PC-3 (cell line): ENCODE measurements around the gene LARP6. TPM values are rescaled to one million over a fixed set of nuclear protein-coding genes. Genes with fewer than 3 reads are reported as not detected.
A peak's percentile ranks its signal among the peaks of the same experiment; 100 is the strongest.

ENCODE experiments used
- ATAC-seq: fragments of 200-7000 bp; cut with Tn5 transposase; 2 replicates; pipeline ENCODE4 v1.9.1; 2020; ENCODE audit warnings: mild to moderate bottlenecking, moderate library complexity
- BruUV-seq: library from RNA; stranded (reverse); fragments of 400-500 nt; replicated peaks from 2 replicates; lab custom pipeline; 2021; lab: Mats Ljungman, UMichigan
- CTCF ChIA-PET: fragments of 300-600 bp; sonication (Branson Sonifier 250); formaldehyde crosslinking; loops from one replicate; lab custom pipeline; 2022; ENCODE audit warnings: antibody characterized with exemption; lab: Charles Lee
- POLR2A ChIA-PET: fragments of 300-600 bp; sonication (Branson Sonifier 250); formaldehyde crosslinking; loops from one replicate; lab custom pipeline; 2022; ENCODE audit warnings: antibody characterized with exemption; ENCODE audit not compliant: unreplicated experiment; lab: Charles Lee
- DNase-seq: peaks from one replicate; pipeline ENCODE4 v3.0.0-alpha.2; 2015
- H2AFZ ChIP-seq: fragments of 300-600 bp; sonication (generic); 2 replicates; pipeline ENCODE4 v1.6.0; 2016; ENCODE audit warnings: antibody characterized with exemption, low read length
- H3F3A ChIP-seq: fragments of 300-600 bp; sonication (generic); one replicate; pipeline ENCODE4 v1.6.0; 2017; ENCODE audit warnings: antibody characterized with exemption, low read length, control low read depth, mild to moderate bottlenecking; ENCODE audit not compliant: unreplicated experiment
- H3K27ac ChIP-seq: fragments of 300-600 bp; sonication (generic); 2 replicates; pipeline ENCODE4 v1.5.1; 2016; ENCODE audit warnings: mild to moderate bottlenecking, low read length
- H3K27me3 ChIP-seq: fragments of 300-600 bp; sonication (generic); 2 replicates; pipeline ENCODE4 v1.6.1; 2016; ENCODE audit warnings: low read length, mixed read lengths
- H3K36me3 ChIP-seq: fragments of 300-600 bp; sonication (generic); 2 replicates; pipeline ENCODE4 v1.6.1; 2016; ENCODE audit warnings: low read depth, mixed run types, low read length, mixed read lengths
- H3K4me1 ChIP-seq: fragments of 300-600 bp; sonication (generic); 2 replicates; pipeline ENCODE4 v1.5.1; 2016; ENCODE audit warnings: low read length; ENCODE audit not compliant: insufficient read depth
- H3K4me2 ChIP-seq: fragments of 300-600 bp; sonication (generic); 2 replicates; pipeline ENCODE4 v1.6.0; 2016; ENCODE audit warnings: low read length
- H3K4me3 ChIP-seq: fragments of 300-600 bp; sonication (generic); 2 replicates; pipeline ENCODE4 v1.5.1; 2016; ENCODE audit warnings: mild to moderate bottlenecking, low read length, mixed read lengths
- H3K79me2 ChIP-seq: fragments of 300-600 bp; sonication (generic); 2 replicates; pipeline ENCODE4 v1.6.1; 2017; ENCODE audit warnings: low read length, mixed read lengths
- H3K9ac ChIP-seq: fragments of 300-600 bp; sonication (generic); 2 replicates; pipeline ENCODE4 v1.6.0; 2016; ENCODE audit warnings: mild to moderate bottlenecking, low read length
- H3K9me2 ChIP-seq: fragments of 300-600 bp; sonication (generic); replicated peaks from 2 replicates; pipeline ENCODE4 v1.6.1; 2016; ENCODE audit warnings: mixed run types, low read length, mixed read lengths
- H3K9me3 ChIP-seq: fragments of 300-600 bp; sonication (generic); 2 replicates; pipeline ENCODE4 v1.6.1; 2016; ENCODE audit warnings: low read length, mixed read lengths
- H4K20me1 ChIP-seq: fragments of 300-600 bp; sonication (generic); 2 replicates; pipeline ENCODE4 v1.6.1; 2016; ENCODE audit warnings: low read length, mixed read lengths
- EZH2 ChIP-seq: fragments of 300-600 bp; sonication (generic); IDR thresholded peaks from one replicate; pipeline ENCODE4 v1.6.1; 2017; ENCODE audit warnings: antibody characterized with exemption, mild to moderate bottlenecking, low read length; ENCODE audit not compliant: unreplicated experiment
- EZH2phosphoT487 ChIP-seq: fragments of 300-600 bp; sonication (generic); IDR thresholded peaks from 2 replicates; pipeline ENCODE4 v1.6.1; 2018; ENCODE audit warnings: mild to moderate bottlenecking, antibody characterized with exemption, low read length, borderline replicate concordance
- intact Hi-C: fragments of 100-400 bp; cut with micrococcal nuclease; formaldehyde crosslinking; loops from 2 replicates; pipeline ENCODE4 v1.9.0; 2023
- total RNA-seq: library from RNA; depleted of rRNA; stranded (reverse); fragments of >200 nt; gene quantifications from 2 replicates; pipeline ENCODE4 v1.2.3, GENCODE V29; 2014
- TF ChIP-seq, protein P1 (sequence below): fragments of 300-600 bp; sonication (generic); conservative IDR thresholded peaks from 2 replicates; pipeline ENCODE4 v1.5.1; 2017; ENCODE audit warnings: antibody characterized with exemption, low read depth, mild to moderate bottlenecking, low read length

Gene LARP6
- total RNA-seq, 1 experiment from 2014 or later: 133 TPM

DNA sequence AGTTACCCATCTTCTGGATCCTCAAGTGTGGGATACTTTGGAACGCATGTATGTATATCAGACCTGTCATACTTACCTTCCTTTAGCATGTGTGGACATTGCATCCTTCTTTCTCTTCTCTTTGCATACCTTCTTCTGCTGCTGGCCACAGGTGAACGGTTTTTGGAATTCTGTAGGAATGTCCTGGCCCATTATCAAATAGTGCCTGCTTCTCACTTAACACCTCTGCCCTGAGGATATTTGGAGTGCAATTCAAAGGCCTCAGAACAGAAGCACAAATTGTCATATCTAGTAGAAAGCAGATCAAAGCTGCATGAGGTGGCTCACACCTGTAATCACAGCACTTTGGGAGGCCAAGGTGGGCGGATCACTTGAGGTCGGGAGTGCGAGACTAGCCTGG, 56.5 kb downstream of the LARP6 start:
- Histone ChIP-seq H3K36me3 (no peaks in the 10 kb centered on the region), H4K20me1 (no peaks in the 10 kb centered on the region), H3K27ac (no peak overlapping the region), H3K9me2 (no peaks in the 10 kb centered on the region), H3K9ac (no peak overlapping the region), H3K4me1 (peaks cover 77% of the 10 kb centered on the region), H3K4me3 (no peak overlapping the region), H2AFZ (no peak overlapping the region), H3K27me3 (no peaks in the 10 kb centered on the region), H3F3A (peaks cover 5% of the 10 kb centered on the region), H3K4me2 (no peak overlapping the region), H3K79me2 (peaks cover 14% of the 10 kb centered on the region), H3K9me3 (no peaks in the 10 kb centered on the region)
- ATAC-seq (no peak), DNase-seq (no peak)
- TF ChIP-seq, protein P1, sequence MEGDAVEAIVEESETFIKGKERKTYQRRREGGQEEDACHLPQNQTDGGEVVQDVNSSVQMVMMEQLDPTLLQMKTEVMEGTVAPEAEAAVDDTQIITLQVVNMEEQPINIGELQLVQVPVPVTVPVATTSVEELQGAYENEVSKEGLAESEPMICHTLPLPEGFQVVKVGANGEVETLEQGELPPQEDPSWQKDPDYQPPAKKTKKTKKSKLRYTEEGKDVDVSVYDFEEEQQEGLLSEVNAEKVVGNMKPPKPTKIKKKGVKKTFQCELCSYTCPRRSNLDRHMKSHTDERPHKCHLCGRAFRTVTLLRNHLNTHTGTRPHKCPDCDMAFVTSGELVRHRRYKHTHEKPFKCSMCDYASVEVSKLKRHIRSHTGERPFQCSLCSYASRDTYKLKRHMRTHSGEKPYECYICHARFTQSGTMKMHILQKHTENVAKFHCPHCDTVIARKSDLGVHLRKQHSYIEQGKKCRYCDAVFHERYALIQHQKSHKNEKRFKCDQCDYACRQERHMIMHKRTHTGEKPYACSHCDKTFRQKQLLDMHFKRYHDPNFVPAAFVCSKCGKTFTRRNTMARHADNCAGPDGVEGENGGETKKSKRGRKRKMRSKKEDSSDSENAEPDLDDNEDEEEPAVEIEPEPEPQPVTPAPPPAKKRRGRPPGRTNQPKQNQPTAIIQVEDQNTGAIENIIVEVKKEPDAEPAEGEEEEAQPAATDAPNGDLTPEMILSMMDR: no peak
- TF ChIP-seq EZH2phosphoT487: no peak
- TF ChIP-seq EZH2: no peak
- ChIA-PET POLR2A (no interaction called here), CTCF (no interaction called here)
- intact Hi-C loops: loop anchor here (5.0 kb wide), 1 partner anchor 35 kb away; the partner anchor contains the start of gene UACA
- no TSS peak for BruUV-seq

DNA sequence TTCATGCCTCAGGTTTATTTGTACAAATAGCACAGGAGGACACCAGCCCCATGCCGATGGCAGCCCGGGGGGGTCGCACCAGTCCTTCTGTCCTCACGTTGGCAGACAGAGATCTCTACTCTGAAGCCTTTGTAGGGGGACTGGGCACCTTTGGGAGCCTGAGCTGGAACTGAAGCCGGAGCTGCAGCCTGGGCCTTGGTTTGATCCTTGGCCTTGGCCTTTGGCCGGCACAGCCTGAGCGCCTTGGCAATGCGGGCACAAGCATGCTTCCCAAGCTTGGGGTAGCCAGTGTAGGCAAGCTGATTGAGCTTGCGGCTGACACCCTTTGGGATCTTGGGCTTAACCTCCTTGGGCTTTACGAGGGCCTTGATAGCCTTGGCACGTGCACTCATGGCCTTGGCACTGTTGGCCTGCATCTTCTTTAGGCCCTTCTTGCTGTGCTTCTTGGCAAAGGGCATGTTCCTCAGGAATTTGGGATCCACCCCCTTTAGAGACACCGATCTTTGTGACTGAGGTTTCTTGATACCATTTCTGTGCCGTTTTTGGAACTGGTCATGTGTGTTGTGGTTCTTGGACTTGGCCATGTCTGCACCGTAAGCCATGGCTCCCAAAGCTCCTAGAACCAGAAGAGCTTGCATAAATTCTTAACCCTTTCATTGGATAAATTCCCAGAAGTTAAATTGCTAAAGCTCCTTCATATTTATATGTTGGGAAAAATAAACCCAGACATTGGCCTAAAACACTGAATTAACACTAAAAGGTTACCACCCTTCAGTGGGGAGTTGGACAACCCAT, 57.2 kb downstream of the LARP6 start:
- Histone ChIP-seq H3K4me1 (peaks cover 77% of the 10 kb centered on the region), H3K9me3 (no peaks in the 10 kb centered on the region), H3K79me2 (peaks cover 14% of the 10 kb centered on the region), H3F3A (peaks cover 8% of the 10 kb centered on the region), H4K20me1 (no peaks in the 10 kb centered on the region), H3K36me3 (no peaks in the 10 kb centered on the region), H3K4me3 (no peak overlapping the region), H3K27me3 (no peaks in the 10 kb centered on the region), H3K9me2 (no peaks in the 10 kb centered on the region), H3K4me2 (no peak overlapping the region; the same call in 1 of the 2 replicates), H2AFZ (no peak overlapping the region), H3K9ac (no peak overlapping the region), H3K27ac (peak overlapping the region; percentile 94; the same call in 1 of the 2 replicates)
- DNase-seq (no peak), ATAC-seq (no peak)
- no TSS peak for BruUV-seq
- CTCF ChIA-PET: no interaction called here
- intact Hi-C loops: loop anchor here (5.0 kb wide), 1 partner anchor 34 kb away; the partner anchor contains the start of gene UACA
- TF ChIP-seq EZH2phosphoT487: no peak
- TF ChIP-seq EZH2: no peak
- TF ChIP-seq, protein P1: no peak
- POLR2A ChIA-PET: no interaction called here

DNA sequence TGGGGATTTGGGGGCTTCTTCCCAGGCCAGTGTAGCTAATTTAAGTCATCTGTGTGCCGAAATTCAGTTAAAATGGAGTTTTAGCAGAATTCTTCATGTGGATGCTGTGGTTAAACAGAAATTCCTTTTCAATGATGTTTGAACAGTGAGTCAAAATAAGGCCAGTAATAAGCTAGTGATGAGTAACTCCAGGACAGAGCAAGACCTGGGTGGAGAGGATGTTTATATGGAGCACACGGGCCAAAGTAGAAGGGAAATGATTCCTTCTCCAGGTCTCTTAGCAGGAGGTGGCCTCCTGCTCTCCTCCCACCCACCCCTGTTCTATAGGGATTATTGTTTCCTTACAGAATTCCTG, 58.7 kb downstream of the LARP6 start:
- intact Hi-C loops: loop anchor here (5.0 kb wide), 1 partner anchor 33 kb away; the partner anchor contains the start of gene UACA
- H2AFZ ChIP-seq: peak overlapping the region; percentile 68
- peak; percentile 88 for ATAC-seq
- H3K4me3 ChIP-seq: peak overlapping the region; percentile 36; the same call in 1 of the 2 replicates
- TF ChIP-seq EZH2phosphoT487: no peak
- TF ChIP-seq, protein P1: no peak
- TF ChIP-seq EZH2: no peak
- H3K79me2 ChIP-seq: peaks cover 14% of the 10 kb centered on the region
- no TSS peak for BruUV-seq
- POLR2A ChIA-PET: interaction anchor here (0.6 to 0.7 kb wide), 4 partner anchors 14 to 498 kb away, joined by 3 to 5 read pairs (median 3); no protein-coding TSS in a partner anchor
- CTCF ChIA-PET: interaction anchor here (0.5 to 1.3 kb wide), 3 partner anchors 17 to 96 kb away, joined by 3 to 13 read pairs (median 3); no protein-coding TSS in a partner anchor
- peaks cover 86% of the 10 kb centered on the region for H3K4me1 ChIP-seq
- peak overlapping the region; percentile 75 for H3K4me2 ChIP-seq
- peak; percentile 90 for DNase-seq
- H3F3A ChIP-seq: peaks cover 12% of the 10 kb centered on the region
- H3K9me2 ChIP-seq: no peaks in the 10 kb centered on the region
- H4K20me1 ChIP-seq: no peaks in the 10 kb centered on the region
- no peaks in the 10 kb centered on the region for H3K27me3 ChIP-seq
- no peaks in the 10 kb centered on the region for H3K36me3 ChIP-seq
- no peaks in the 10 kb centered on the region for H3K9me3 ChIP-seq
- peak overlapping the region; percentile 67 for H3K9ac ChIP-seq
- H3K27ac ChIP-seq: peak overlapping the region; percentile 94
